OCI-LY7 (cell line): ENCODE data around the gene VRK3.

Experiments
- EZH2phosphoT487 ChIP-seq: fragments of 200-600 bp; sonication (generic); IDR thresholded peaks from 2 replicates; pipeline ENCODE4 v1.6.1; 2018; ENCODE audit warnings: low read depth, borderline replicate concordance, mild to moderate bottlenecking, mixed run types, antibody characterized with exemption, low read length, moderate library complexity, mixed read lengths
- TF ChIP-seq, protein P1 (sequence below): fragments of 200-600 bp; sonication (generic); conservative IDR thresholded peaks from 2 replicates; pipeline ENCODE4 v1.5.1; 2014; ENCODE audit warnings: mild to moderate bottlenecking, antibody characterized with exemption, low read length, moderate library complexity, mixed read lengths

GRCh38 chr19:50001775-50002174 lies 23.4 kb downstream of the VRK3 start:
- TF ChIP-seq, protein P1, sequence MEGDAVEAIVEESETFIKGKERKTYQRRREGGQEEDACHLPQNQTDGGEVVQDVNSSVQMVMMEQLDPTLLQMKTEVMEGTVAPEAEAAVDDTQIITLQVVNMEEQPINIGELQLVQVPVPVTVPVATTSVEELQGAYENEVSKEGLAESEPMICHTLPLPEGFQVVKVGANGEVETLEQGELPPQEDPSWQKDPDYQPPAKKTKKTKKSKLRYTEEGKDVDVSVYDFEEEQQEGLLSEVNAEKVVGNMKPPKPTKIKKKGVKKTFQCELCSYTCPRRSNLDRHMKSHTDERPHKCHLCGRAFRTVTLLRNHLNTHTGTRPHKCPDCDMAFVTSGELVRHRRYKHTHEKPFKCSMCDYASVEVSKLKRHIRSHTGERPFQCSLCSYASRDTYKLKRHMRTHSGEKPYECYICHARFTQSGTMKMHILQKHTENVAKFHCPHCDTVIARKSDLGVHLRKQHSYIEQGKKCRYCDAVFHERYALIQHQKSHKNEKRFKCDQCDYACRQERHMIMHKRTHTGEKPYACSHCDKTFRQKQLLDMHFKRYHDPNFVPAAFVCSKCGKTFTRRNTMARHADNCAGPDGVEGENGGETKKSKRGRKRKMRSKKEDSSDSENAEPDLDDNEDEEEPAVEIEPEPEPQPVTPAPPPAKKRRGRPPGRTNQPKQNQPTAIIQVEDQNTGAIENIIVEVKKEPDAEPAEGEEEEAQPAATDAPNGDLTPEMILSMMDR, result no peak
- no peak for TF ChIP-seq EZH2phosphoT487
